PC-9 (cell line): Measurements from ENCODE around the gene LGALS8.

ENCODE experiments used
- CTCF ChIP-seq: fragments of 200-600 bp; sonication (generic); conservative IDR thresholded peaks from 2 replicates; pipeline ENCODE4 v1.6.1; 2017; ENCODE audit warnings: mixed run types, antibody characterized with exemption, mild to moderate bottlenecking, moderate library complexity
- EZH2 ChIP-seq: fragments of 200-600 bp; sonication (generic); IDR thresholded peaks from 2 replicates; pipeline ENCODE4 v1.8.0; 2017; ENCODE audit warnings: antibody characterized with exemption, low read depth

GRCh38 chr1:236558846-236559245 is 35.1 kb downstream of the LGALS8 start:
- TF ChIP-seq CTCF (no peak), EZH2 (no peak)
